Jurkat, Clone E6-1 (cell line): ENCODE results near the gene CDHR5.

Source experiments
- DNase-seq: peaks from one replicate; pipeline ENCODE4 v3.0.0-alpha.2; 2011; ENCODE audit warnings: low read depth, low spot score
- H3K4me3 ChIP-seq: 2 replicates; pipeline ENCODE4 v1.5.1; 2011; ENCODE audit warnings: mild to moderate bottlenecking, low read length, control low read depth, moderate library complexity

Gene CDHR5

GRCh38 chr11:614021-614622 lies 10.6 kb downstream of the CDHR5 start:
- no peak for DNase-seq
- H3K4me3 ChIP-seq = no peak overlapping the region

GRCh38 chr11:613369-613968 lies 11.3 kb downstream of the CDHR5 start:
- DNase-seq = peak; percentile 32
- H3K4me3 ChIP-seq = no peak overlapping the region

- DNase-seq = no peak
- H3K4me3 ChIP-seq = no peak overlapping the region
Observed at GRCh38 chr11:612961-613300, 11.8 kb downstream of the CDHR5 start.

GRCh38 chr11:612201-612960 lies 12.4 kb downstream of the CDHR5 start:
- H3K4me3 ChIP-seq = no peak overlapping the region
- no peak for DNase-seq

- H3K4me3 ChIP-seq = no peak overlapping the region
- DNase-seq = no peak
Observed at GRCh38 chr11:611001-611996, 13.5 kb downstream of the CDHR5 start.

GRCh38 chr11:610146-610801 lies 14.5 kb downstream of the CDHR5 start:
- H3K4me3 ChIP-seq = no peak overlapping the region
- DNase-seq = no peak

GRCh38 chr11:609341-609811 lies 15.4 kb downstream of the CDHR5 start:
- no peak overlapping the region for H3K4me3 ChIP-seq
- no peak for DNase-seq

GRCh38 chr11:608791-609251 lies 15.9 kb downstream of the CDHR5 start:
- DNase-seq = no peak
- H3K4me3 ChIP-seq = no peak overlapping the region

GRCh38 chr11:607971-608659 lies 16.6 kb downstream of the CDHR5 start:
- no peak for DNase-seq
- H3K4me3 ChIP-seq = no peak overlapping the region

- H3K4me3 ChIP-seq = no peak overlapping the region
- DNase-seq = no peak
Observed at GRCh38 chr11:607020-607780, 17.6 kb downstream of the CDHR5 start.

- H3K4me3 ChIP-seq = no peak overlapping the region
- DNase-seq = no peak
Observed at GRCh38 chr11:606245-606644, 18.5 kb downstream of the CDHR5 start.

- no peak overlapping the region for H3K4me3 ChIP-seq
- DNase-seq = no peak
Observed at GRCh38 chr11:605286-606129, 19.2 kb downstream of the CDHR5 start.

GRCh38 chr11:603154-603553 lies 21.6 kb downstream of the CDHR5 start:
- H3K4me3 ChIP-seq = no peak overlapping the region
- no peak for DNase-seq

- no peak for DNase-seq
- H3K4me3 ChIP-seq = no peak overlapping the region
Observed at GRCh38 chr11:601573-602245, 23.0 kb downstream of the CDHR5 start.

- H3K4me3 ChIP-seq = no peak overlapping the region
Observed at GRCh38 chr11:598005-598680, 26.6 kb downstream of the CDHR5 start.

More at GRCh38 chr11:598005-598680, 26.6 kb downstream of the CDHR5 start:
- DNase-seq = no peak
